RCC 7860 (cell line): ENCODE measurements around the gene INO80.

ENCODE experiments used
- DNase-seq: peaks from one replicate; pipeline ENCODE4 v3.0.0-alpha.2; 2015; ENCODE audit warnings: low spot score
- FAIRE-seq: peaks from 2 replicates; lab custom pipeline; 2012; peaks lifted over from hg19 to GRCh38; lab: Jason Lieb, UNC

Gene INO80

GRCh38 chr15:40936234-40936708, 179.8 kb downstream of the INO80 start:
- DNase-seq (no peak), FAIRE-seq (no peak)

- DNase-seq (no peak), FAIRE-seq (no peak)
Observed at GRCh38 chr15:40934457-40934856, 181.6 kb downstream of the INO80 start.

- FAIRE-seq (no peak), DNase-seq (no peak)
Observed at GRCh38 chr15:40933517-40933902, 182.6 kb downstream of the INO80 start.

- FAIRE-seq (no peak), DNase-seq (no peak)
Observed at GRCh38 chr15:40932649-40933516, 183.2 kb downstream of the INO80 start.

GRCh38 chr15:40932156-40932555, 183.9 kb downstream of the INO80 start:
- DNase-seq = no peak
- FAIRE-seq = no peak

GRCh38 chr15:40931300-40932142, 184.6 kb downstream of the INO80 start:
- no peak for FAIRE-seq

GRCh38 chr15:40930430-40931299, 185.4 kb downstream of the INO80 start:
- FAIRE-seq (no peak), DNase-seq (no peak)

More at GRCh38 chr15:40931300-40932142, 184.6 kb downstream of the INO80 start:
- no peak for DNase-seq

GRCh38 chr15:40929660-40930429, 186.2 kb downstream of the INO80 start:
- DNase-seq (no peak), FAIRE-seq (no peak)
